Ecto neural progenitor cell (in vitro differentiated cells): ENCODE results near the gene MIX23.

Experiments used
- DNase-seq: peaks from one replicate; pipeline ENCODE4 v3.0.0-alpha.2; 2018; ENCODE audit warnings: low spot score

Gene MIX23

DNA sequence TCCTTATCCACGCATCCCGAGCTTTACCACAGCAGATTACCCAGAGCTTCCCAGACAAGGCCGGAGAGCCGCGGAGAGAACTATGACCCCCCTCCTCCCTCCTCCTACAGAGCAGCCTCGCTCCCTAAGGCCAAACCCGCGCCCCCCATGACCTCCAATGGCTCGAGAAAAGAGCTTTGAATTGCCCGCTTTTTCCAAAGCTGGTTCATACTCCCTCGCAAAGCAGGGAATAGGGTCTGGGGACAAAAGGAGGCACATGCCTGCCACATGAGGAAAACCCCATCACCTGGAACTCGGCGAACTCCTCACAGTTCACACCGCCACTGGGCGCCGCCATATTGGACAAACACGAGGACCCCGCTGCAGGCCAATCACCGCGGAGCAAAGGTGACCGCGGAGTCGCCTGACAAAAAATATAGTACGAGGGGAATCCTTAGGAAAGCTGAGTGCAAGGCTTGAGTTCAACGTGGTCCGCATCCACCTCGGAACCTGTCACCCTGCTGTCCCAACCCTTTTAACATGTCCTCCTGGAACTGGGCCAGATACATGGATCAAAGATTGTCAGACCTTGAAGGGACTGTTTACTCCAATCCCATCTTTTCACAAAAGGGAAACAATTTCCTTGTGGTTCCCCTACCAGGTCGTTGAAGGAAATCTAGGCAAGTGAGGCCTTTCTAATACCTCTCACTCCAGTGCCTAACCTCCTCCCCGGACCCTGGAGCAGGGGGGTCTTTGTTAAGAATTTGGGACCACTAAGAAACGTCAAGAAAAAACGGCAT lies at the start of gene MIX23:
Gene MIX23 (minus strand): TSS at position 344 of the 779 bp plus-strand sequence. CDS start 7 bp downstream, at position 337.
- peak; percentile 92 for DNase-seq

DNA sequence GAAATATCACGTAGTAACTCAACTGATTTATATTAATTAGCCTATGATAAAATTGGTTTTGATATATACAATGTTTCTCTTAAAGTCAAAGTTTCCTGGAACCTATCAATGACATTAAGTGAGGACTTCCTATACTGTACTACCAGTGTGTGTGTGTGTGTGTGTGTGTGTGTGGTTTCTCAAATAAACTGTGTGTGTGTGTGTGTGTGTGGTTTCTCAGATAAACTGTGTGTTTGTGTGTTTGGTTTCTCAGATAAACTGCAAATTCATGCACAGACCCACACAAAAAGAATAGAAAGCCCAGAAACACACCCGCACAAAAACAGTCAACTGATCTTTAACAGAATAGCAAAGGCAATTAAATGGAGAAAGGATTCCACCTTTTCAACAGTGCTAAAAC lies 47.3 kb upstream of the MIX23 start:
- DNase-seq = no peak

DNA sequence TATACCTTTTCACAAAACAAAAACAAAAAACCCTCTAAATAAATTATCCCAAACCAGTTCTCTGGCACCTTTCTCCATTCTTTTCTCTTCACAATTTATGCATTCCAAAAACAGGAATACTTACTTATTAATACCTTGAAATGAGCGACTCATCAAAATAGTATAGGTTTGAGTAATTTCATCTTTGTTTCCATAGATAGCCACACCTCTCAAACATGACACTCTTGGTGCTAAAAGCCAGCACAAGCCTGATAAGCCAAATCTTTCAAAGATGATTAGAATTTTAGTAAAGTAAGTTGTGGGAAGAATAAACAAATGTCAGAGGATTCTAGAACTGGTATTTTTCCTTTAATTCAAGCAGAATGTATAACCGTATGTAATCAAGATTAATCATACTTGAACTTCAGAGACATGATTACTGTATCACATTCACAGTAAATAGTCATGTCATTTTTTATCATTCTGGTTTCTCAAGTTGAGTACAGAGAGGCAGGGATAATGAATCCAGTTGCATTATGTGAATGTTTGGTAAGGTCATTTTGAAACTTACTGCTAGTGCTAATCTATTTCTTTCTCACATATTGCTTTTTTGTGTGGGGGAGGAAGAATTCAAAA lies 44.9 kb upstream of the MIX23 start:
- DNase-seq = no peak

DNA sequence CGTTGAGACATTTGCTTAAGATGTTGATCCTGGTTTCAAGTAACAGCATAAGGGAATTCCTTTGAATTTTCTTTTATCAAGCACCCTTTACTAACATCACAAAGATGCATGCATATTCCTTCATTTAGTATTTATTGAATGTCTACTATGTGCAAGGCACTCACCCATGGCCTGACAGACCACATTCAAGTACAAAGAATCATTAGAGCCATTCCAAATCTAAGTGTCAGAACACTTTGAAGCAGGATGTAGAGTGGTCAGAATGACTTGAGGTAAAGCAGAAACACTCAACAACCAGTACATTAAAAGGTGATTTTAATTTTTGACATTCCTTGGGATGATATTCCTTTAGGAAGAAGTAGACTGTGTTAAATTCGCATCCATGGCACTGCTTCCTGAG lies 38.8 kb upstream of the MIX23 start:
- DNase-seq = no peak

DNA sequence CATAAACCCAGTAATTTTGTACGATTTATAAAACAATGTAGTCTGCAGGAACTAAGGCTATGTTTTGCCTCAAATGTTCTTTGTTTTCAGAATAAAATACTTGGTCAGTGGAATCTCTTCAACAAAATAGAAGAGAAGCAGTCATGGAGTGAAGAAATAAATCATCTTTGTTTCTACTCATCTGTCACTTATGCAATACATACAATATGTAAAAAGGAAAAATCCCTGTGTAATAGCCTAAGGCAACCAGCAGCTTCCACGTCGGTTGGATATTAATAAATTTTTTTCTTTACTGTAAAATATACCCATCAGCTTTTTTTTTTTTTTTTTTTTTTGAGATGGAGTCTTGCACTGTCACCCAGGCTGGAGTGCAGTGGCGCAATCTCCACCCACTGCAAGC lies 38.1 kb upstream of the MIX23 start:
- DNase-seq = no peak

DNA sequence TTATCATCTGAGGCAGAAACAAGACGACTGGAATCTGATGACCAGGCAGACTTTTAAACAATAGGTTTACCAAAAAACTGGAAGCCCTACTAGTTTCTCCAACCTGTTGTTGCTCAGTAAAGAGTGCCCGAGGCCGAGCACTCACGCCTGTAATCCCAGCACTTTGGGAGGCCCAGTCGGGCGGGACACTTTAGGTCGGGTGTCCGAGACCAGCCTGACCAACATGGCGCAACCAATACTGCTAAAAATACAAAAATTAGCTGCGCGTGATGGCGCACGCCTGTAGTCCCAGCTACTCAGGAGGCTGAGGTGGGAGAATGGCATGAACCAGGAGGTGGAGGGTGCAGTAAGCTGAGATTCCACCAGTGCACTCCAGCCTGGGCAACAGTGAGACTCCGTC lies 33.9 kb upstream of the MIX23 start:
- DNase-seq = no peak

DNA sequence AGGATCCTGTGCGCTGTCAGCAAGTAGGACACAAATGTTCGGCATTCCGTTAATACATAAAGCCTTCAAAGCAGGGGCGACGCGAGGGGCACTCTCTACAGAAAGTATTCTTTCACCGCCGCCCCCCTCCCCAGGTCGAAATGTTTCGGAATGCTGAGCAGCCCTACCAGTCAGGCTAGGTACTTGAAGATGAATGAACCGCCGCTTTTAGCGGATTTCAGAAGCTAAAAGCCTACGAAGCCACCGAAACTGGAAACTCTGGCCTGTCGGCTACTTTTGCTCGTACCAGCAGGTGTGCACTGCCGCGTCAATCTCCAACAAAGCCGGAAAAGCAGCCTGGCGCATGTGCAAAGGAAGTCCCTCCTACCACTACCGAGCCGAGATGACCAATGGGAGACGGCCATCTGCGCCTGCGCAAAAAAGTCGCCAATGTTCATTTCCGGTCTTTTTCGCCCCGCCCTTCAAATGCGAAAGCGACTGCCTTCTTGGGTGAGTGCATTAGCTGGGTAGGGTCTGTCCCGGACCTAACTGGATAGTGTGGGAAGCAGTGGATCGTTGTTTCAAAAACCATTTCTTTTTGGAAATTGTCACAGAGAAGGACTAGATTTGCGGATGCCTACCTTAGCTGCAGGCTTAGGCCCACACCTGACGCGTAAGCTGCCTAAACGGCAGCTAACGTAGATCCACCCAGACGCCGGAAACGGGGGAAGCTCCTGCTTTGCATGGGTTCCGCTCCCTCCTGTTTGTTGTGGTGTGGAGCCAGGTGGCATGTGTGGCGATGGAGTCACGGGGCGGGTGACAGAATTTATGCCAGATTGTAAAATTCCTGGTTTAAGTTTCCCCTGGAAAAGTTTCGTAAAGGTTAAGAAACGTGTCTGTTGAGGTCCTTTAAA lies 33.0 kb upstream of the MIX23 start, which contains the start of gene WDR5B:
Gene WDR5B (minus strand): TSS at position 301 of the 893 bp plus-strand sequence. CDS start 534 bp downstream, outside the sequence.
- peak; percentile 99 for DNase-seq

DNA sequence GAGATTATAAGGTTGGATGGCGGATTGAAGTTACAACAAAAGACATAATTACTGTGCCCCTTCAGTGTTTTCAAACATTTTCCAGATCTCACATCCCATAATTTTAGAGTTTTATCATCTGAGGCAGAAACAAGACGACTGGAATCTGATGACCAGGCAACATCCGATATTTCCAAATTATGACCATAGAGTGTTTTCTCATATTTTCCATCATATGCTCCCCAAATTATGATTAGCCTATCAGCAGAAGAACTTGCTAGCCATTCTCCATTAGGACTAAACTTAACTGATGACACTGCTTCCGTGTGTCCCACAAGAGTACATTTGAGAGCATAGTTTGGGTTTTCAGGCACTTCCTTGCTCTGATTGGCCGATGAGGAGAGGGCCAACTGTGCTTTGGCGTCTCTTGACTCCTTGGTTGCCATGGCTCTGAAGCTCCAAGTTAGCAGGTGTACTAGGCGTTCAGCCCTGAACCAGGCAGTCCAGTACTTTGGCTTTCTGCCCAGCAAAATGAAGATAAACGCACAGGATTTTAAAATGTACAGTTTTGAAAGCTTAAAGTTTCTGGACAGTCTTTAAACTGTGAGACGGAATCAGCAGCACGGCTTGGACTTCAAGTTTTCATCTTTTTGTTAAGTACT lies 32.2 kb upstream of the MIX23 start:
- DNase-seq = peak; percentile 50

DNA sequence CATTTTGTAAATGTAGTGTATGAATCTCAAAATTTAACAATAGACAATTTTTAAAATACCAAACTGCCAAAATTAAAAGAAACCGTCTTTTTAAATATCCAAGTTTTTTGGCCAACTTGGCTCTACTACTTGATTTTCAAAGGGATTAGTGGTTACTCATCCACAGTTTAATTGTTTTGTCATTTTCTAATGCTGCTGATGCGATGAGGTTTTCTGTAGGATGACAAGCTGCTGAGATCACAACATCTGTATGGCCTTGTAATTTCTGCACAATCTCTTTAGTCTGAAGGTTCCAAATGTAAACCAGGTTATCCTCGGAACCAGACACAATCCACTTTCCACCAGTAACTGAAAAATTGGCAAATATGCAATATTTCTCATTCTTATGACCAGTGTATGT lies 31.4 kb upstream of the MIX23 start:
- DNase-seq = no peak

DNA sequence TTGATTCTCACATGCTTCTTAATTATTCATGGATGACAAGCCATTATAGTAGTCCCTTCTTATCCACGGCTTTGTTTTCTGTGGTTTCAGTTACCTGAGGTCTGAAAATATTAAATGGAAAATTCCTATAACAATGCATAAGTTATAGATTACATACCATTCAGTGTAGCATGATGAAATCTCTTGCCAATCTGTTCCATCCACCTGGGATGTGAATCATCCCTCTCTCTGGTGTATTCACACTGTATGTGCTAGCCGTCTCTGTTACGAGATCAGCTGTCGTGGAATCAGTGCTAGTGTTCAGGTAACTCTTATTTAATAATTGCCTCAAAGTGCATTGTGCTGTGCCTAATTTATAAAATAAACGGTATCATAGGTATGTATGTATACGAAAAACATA lies 27.6 kb upstream of the MIX23 start:
- no peak for DNase-seq

DNA sequence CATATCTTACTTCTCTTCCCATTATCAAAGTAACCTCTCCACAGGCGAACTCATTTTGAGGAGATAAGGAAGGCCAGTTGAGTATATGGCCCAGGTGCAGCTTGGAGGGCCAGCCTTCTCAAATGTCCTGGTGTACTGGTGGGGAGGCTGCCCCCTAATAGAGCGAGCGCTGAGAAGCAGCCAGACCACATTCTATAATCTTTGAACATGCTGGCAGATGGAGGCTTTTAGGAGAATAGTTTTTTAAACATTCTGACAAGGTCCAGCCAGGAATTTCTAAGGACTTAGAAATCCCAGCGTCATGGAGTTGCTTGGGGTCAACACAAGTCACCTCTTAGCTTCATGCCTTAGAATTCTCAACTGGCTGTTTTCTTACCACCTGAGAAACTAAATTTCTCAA lies 27.1 kb upstream of the MIX23 start:
- DNase-seq = no peak

DNA sequence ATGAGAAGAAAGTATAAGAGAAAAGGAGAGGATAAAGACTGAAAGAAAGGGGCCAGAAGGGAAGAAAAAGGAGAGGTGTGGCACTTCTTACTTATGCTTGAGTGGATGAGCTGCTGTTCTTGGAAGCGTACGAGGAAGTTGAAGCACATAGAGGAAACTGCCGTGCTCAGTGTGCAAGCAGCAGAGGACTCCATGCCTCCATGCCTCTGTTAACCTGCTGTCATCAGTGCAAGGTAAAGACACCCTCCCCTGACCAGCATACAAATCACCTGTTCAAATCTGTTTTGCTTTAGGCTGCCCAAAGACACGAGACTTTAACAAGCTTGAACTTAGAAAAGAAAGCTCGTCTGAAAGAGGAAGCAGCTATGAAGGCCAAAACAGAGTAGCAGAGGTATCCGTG lies 26.4 kb upstream of the MIX23 start:
- DNase-seq = no peak

DNA sequence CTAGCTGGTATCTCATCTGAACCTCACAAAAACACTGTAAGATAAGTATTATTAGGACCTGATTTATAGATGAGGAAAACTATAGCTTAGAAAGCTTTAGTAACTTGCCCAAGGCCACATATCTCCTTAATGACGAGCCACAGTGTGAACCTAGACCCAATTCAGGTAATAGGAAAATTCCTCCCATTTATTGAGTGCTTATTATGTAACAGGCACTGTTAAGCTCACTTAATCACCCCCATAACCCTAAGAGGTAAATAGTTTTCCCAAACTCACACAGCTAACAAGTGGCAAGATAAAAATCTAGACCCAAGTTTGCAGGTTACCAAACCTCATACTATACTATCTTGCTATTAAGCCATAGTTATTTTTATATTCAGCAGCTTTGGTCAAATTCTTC lies 24.9 kb upstream of the MIX23 start:
- DNase-seq = no peak

DNA sequence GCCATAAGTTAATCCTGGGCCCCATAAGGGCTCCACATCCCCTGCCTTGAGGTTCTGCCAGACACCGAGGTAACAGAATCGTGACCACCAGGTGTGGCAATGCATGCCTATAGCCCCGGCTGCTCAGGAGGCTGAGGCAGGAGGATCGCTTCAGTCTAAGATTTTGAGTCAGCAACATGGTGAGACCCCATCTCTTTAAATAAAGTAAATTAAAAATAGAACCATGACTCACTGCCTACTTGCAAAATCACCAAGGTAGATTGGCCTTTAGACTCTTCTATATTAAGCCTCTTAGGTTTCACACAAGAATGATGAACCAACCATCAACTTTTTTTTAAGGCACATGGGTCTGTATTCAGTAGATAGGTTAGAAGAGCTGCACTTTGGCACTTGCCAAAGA lies 23.2 kb upstream of the MIX23 start:
- no peak for DNase-seq

DNA sequence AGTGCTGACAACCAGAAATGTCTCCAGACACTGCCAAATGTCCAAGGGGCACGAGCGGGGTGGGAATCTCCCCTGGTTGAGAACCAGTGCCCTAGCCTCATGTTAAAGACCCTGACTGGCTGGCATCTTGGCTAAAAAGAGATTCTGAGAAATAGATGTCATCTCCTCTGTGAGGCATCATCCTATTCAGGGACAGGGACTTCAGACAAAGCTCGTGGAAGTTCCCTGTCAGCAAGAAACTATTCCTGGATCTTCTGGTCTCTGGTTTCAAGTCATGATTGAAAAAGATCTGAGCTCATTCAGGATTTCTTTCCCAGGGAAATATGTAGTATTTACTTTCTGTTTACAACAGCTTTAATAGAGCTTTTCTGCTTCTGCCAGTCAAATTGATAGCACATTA lies 22.0 kb upstream of the MIX23 start:
- no peak for DNase-seq

DNA sequence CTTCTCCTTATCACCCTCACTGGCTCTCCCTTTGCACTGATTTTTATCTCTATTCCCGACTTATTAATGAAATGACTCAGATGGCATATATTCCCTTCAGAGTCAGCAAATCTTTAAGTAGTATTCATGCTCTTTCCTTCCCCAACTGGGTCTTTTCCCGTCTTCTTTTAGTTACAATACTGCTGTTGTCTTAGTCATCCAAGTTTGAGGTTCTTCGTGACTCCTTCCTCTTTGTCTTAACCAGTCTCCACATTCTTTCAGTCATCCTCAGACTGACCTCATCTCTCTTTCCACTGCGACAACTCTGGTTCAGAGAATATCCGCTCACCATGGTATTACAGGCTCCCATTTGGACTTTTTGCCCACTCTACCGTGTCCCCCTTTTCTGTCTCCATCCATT lies 20.5 kb upstream of the MIX23 start:
- DNase-seq = no peak

DNA sequence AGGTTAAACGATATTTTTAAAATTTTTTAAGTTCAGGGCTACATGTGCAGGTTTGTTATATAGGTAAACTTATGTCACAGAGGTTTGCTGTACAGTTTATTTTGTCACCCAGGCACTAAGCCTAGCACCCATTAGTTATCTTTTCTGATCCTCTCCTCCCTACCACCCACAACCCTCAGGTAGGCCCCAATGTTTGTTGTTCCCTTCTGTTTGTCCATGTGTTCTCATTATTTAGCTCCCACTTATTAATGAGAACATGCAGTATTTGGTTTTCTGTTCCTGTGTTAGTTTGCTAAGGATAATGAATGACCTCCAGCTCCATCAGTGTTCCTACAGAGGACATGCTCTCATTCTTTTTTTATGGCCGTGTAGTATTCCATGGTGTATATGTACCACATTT lies 15.9 kb upstream of the MIX23 start:
- DNase-seq = no peak

DNA sequence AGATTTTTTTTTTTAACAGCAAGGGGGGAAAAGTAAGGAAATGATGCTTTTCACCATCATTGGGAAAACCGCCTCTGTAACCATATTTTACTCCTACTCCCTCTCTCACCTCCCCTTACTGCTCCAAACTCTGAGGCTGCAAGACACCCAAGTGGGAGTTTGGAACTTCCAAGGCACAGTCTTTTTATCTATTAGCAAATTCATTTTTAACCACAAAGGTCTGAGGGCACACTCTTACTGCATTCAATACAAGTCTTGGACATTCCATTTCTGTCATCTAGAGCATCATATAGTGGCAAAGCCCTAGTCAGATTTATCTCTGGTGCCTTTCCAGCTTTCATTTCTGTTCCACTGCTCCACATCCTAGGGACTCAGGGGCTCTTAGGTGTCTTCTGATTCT lies 14.2 kb upstream of the MIX23 start:
- DNase-seq = no peak

DNA sequence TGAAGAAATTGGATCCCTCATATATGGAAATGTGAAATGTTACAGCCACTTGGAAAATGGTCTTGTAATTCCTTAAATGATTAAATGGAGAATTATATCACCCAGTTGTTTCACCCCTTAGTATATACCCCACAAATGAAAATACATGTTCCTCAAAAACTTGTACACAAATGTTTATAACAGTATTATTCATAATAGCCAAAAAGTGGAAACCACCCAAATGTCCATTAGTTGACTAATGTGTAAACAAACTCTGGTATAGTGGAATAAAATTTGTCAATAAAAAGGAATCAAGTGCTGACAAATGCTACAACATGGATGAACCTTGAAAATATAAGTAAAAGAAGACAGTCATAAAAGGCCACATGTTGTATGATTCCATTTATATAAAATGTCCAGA lies 13.5 kb upstream of the MIX23 start:
- DNase-seq = no peak

DNA sequence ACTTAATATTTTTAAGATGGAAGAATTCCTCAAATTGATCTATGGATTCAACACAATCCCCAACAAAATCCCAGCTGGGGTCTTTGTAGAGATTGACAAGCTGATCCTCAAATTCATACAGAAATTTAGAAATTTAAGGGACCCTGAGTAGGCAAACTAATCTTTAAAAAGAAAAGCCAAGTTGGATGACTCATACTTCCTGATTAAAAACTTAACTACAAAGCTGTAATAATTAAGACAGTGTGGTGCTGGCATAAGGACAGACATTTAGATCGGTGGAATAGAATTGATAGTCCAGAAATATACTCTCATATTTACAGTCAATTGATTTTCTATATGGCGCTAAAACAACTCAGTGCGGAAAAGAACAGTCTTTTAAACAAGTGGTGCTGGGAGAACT lies 12.6 kb upstream of the MIX23 start:
- no peak for DNase-seq

DNA sequence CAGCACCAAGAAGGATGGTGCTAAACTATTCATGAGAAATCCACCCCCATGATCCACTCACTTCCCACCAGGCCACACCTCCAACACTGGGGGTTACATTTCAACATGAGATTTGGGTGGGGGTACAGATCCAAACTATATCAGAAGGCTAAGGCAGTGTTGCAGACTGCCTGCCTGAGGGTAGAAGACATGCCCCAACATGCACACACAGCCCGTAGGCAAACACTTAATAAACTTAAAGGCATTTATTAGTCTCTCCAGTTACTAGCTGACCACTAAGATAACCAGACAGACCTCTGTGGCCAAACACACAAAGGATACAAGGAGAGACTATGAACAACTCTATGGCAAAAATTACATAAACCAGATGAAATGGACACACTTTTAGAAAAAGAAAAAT lies 11.1 kb upstream of the MIX23 start:
- no peak for DNase-seq
